ENCODE measurements around the gene HDAC9.

The HDAC9 gene

DNA sequence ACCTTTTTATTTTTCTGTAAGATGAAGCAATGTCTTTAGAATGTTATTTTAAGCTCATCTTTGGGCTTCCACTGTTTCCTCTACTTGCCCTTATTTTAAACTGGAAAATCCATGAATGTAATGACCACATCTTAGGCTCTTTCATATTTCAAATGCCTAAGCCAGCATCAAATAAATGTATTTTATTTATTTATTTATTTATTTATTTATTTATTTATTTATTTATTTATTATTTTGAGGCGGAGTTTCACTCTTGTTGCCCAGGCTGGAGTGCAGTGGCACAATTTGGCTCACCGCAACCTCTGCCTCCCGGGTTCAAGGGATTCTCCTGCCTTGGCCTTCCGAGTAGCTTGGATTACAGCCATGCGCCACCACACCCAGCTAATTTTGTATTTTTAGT, 69.2 kb downstream of the HDAC9 start (continued):
- TF ChIP-seq ARNTL (CRISPR knock-in tag; IDR thresholded peaks at IDR 0.05; ENCODE audit: borderline replicate concordance, low read depth) (no peak), PPARA (CRISPR knock-in tag; IDR thresholded peaks at IDR 0.05; ENCODE audit: borderline replicate concordance) (no peak), SNAI2 (CRISPR knock-in tag; IDR thresholded peaks at IDR 0.05) (no peak), ZNF8 (CRISPR knock-in tag; IDR thresholded peaks at IDR 0.05) (no peak), RARB (CRISPR knock-in tag; IDR thresholded peaks at IDR 0.05) (no peak), BACH2 (CRISPR knock-in tag; IDR thresholded peaks at IDR 0.05; ENCODE audit: borderline replicate concordance) (no peak), OSR1 (CRISPR knock-in tag; IDR thresholded peaks at IDR 0.05) (no peak), ESRRG (CRISPR knock-in tag; IDR thresholded peaks at IDR 0.05) (no peak), ZNF565 (CRISPR knock-in tag; conservative IDR thresholded peaks at IDR 0.05; ENCODE audit: low read depth) (no peak)

DNA sequence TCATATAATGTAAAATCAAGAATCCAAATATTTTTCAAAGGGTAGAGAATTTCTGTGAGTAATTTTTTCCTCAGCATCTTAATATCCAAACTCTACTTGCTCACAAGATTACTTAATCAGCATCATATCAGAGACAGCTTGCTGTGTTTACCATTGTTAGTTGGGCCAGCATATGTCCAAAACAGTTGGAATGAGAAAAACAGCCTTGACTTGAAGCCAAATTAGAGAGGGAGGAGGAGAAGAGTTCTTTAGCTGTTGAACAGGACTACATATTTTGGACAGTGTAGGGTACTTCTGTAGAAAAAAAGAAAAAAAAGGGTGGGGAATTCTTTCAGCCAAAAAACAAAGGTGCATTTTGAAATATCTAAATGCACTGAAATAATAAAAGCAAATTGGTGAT, 69.8 kb downstream of the HDAC9 start:
- no peak; the same call in 2 of the 3 replicates for ATAC-seq
- no peak for TF ChIP-seq TOX (CRISPR knock-in tag; IDR thresholded peaks at IDR 0.05; ENCODE audit: borderline replicate concordance)
- TF ChIP-seq SNAI2 (CRISPR knock-in tag; IDR thresholded peaks at IDR 0.05), result no peak
- no peak for TF ChIP-seq OSR1 (CRISPR knock-in tag; IDR thresholded peaks at IDR 0.05)
- TF ChIP-seq TCF4 (CRISPR knock-in tag; IDR thresholded peaks at IDR 0.05; ENCODE audit: borderline replicate concordance), result no peak
- TF ChIP-seq, protein P1, sequence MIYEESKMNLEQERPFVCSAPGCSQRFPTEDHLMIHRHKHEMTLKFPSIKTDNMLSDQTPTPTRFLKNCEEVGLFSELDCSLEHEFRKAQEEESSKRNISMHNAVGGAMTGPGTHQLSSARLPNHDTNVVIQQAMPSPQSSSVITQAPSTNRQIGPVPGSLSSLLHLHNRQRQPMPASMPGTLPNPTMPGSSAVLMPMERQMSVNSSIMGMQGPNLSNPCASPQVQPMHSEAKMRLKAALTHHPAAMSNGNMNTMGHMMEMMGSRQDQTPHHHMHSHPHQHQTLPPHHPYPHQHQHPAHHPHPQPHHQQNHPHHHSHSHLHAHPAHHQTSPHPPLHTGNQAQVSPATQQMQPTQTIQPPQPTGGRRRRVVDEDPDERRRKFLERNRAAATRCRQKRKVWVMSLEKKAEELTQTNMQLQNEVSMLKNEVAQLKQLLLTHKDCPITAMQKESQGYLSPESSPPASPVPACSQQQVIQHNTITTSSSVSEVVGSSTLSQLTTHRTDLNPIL (CRISPR knock-in tag; IDR thresholded peaks at IDR 0.05; ENCODE audit: low read depth), result no peak
- TF ChIP-seq ISL1 (CRISPR knock-in tag; IDR thresholded peaks at IDR 0.05), result no peak
- TF ChIP-seq PPARA (CRISPR knock-in tag; IDR thresholded peaks at IDR 0.05; ENCODE audit: borderline replicate concordance), result no peak
- no peak for TF ChIP-seq ZNF8 (CRISPR knock-in tag; IDR thresholded peaks at IDR 0.05)
- no peak for TF ChIP-seq ZFP30 (CRISPR knock-in tag; IDR thresholded peaks at IDR 0.05)
- TF ChIP-seq ZFP3 (CRISPR knock-in tag; IDR thresholded peaks at IDR 0.05), result no peak
- TF ChIP-seq, protein P2, sequence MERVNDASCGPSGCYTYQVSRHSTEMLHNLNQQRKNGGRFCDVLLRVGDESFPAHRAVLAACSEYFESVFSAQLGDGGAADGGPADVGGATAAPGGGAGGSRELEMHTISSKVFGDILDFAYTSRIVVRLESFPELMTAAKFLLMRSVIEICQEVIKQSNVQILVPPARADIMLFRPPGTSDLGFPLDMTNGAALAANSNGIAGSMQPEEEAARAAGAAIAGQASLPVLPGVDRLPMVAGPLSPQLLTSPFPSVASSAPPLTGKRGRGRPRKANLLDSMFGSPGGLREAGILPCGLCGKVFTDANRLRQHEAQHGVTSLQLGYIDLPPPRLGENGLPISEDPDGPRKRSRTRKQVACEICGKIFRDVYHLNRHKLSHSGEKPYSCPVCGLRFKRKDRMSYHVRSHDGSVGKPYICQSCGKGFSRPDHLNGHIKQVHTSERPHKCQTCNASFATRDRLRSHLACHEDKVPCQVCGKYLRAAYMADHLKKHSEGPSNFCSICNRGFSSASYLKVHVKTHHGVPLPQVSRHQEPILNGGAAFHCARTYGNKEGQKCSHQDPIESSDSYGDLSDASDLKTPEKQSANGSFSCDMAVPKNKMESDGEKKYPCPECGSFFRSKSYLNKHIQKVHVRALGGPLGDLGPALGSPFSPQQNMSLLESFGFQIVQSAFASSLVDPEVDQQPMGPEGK (CRISPR knock-in tag; IDR thresholded peaks at IDR 0.05; ENCODE audit: borderline replicate concordance), result no peak
- TF ChIP-seq, protein P3, sequence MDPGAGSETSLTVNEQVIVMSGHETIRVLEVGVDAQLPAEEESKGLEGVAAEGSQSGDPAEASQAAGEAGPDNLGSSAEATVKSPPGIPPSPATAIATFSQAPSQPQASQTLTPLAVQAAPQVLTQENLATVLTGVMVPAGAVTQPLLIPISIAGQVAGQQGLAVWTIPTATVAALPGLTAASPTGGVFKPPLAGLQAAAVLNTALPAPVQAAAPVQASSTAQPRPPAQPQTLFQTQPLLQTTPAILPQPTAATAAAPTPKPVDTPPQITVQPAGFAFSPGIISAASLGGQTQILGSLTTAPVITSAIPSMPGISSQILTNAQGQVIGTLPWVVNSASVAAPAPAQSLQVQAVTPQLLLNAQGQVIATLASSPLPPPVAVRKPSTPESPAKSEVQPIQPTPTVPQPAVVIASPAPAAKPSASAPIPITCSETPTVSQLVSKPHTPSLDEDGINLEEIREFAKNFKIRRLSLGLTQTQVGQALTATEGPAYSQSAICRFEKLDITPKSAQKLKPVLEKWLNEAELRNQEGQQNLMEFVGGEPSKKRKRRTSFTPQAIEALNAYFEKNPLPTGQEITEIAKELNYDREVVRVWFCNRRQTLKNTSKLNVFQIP (CRISPR knock-in tag; IDR thresholded peaks at IDR 0.05; ENCODE audit: borderline replicate concordance, low read depth), result no peak
- TF ChIP-seq, protein P4, sequence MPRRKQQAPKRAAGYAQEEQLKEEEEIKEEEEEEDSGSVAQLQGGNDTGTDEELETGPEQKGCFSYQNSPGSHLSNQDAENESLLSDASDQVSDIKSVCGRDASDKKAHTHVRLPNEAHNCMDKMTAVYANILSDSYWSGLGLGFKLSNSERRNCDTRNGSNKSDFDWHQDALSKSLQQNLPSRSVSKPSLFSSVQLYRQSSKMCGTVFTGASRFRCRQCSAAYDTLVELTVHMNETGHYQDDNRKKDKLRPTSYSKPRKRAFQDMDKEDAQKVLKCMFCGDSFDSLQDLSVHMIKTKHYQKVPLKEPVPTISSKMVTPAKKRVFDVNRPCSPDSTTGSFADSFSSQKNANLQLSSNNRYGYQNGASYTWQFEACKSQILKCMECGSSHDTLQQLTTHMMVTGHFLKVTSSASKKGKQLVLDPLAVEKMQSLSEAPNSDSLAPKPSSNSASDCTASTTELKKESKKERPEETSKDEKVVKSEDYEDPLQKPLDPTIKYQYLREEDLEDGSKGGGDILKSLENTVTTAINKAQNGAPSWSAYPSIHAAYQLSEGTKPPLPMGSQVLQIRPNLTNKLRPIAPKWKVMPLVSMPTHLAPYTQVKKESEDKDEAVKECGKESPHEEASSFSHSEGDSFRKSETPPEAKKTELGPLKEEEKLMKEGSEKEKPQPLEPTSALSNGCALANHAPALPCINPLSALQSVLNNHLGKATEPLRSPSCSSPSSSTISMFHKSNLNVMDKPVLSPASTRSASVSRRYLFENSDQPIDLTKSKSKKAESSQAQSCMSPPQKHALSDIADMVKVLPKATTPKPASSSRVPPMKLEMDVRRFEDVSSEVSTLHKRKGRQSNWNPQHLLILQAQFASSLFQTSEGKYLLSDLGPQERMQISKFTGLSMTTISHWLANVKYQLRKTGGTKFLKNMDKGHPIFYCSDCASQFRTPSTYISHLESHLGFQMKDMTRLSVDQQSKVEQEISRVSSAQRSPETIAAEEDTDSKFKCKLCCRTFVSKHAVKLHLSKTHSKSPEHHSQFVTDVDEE (CRISPR knock-in tag; IDR thresholded peaks at IDR 0.05), result no peak
- TF ChIP-seq, protein P5, sequence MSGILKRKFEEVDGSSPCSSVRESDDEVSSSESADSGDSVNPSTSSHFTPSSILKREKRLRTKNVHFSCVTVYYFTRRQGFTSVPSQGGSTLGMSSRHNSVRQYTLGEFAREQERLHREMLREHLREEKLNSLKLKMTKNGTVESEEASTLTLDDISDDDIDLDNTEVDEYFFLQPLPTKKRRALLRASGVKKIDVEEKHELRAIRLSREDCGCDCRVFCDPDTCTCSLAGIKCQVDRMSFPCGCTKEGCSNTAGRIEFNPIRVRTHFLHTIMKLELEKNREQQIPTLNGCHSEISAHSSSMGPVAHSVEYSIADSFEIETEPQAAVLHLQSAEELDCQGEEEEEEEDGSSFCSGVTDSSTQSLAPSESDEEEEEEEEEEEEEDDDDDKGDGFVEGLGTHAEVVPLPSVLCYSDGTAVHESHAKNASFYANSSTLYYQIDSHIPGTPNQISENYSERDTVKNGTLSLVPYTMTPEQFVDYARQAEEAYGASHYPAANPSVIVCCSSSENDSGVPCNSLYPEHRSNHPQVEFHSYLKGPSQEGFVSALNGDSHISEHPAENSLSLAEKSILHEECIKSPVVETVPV (CRISPR knock-in tag; IDR thresholded peaks at IDR 0.05), result no peak
- TF ChIP-seq ESRRG (CRISPR knock-in tag; IDR thresholded peaks at IDR 0.05), result no peak
- no peak for TF ChIP-seq ARNTL (CRISPR knock-in tag; IDR thresholded peaks at IDR 0.05; ENCODE audit: borderline replicate concordance, low read depth)
- no peak for TF ChIP-seq CSDC2 (CRISPR knock-in tag; IDR thresholded peaks at IDR 0.05)
- TF ChIP-seq BACH2 (CRISPR knock-in tag; IDR thresholded peaks at IDR 0.05; ENCODE audit: borderline replicate concordance), result no peak

DNA sequence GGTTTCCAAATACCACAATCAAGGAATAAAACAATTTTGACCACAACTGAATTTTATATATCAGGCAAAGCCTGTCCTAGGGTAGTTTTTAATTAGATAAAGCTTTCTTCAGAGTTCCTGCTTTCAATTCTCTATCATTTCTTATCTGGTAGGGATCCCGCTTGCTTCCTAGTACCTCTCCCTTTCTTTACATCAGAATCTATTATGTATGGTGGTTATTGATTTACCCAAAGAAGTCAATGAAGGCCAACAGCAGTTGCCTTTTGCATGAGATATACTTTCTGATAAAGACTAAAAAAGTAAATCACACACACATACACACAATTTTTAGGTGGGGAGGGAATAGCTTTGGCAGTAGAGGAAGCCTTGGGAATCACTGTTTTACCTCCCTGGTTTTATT, 70.7 kb downstream of the HDAC9 start:
- ATAC-seq, result no peak
- no peak for TF ChIP-seq ESRRG (CRISPR knock-in tag; IDR thresholded peaks at IDR 0.05)
- TF ChIP-seq SNAI2 (CRISPR knock-in tag; IDR thresholded peaks at IDR 0.05), result no peak
- TF ChIP-seq, protein P5 (CRISPR knock-in tag; IDR thresholded peaks at IDR 0.05), result no peak
- no peak for TF ChIP-seq TCF4 (CRISPR knock-in tag; IDR thresholded peaks at IDR 0.05; ENCODE audit: borderline replicate concordance)
- no peak for TF ChIP-seq ZFP30 (CRISPR knock-in tag; IDR thresholded peaks at IDR 0.05)
- TF ChIP-seq, protein P2 (CRISPR knock-in tag; IDR thresholded peaks at IDR 0.05; ENCODE audit: borderline replicate concordance), result no peak
- TF ChIP-seq, protein P3 (CRISPR knock-in tag; IDR thresholded peaks at IDR 0.05; ENCODE audit: borderline replicate concordance, low read depth), result no peak
- TF ChIP-seq PPARA (CRISPR knock-in tag; IDR thresholded peaks at IDR 0.05; ENCODE audit: borderline replicate concordance), result no peak
- no peak for TF ChIP-seq OSR1 (CRISPR knock-in tag; IDR thresholded peaks at IDR 0.05)
- no peak for TF ChIP-seq GLIS3 (CRISPR knock-in tag; IDR thresholded peaks at IDR 0.05)

All from SK-N-SH treated with all-trans-retinoic acid at 6 μM for 48 hours (cell line).